ENCODE data around the gene PACRG.

PACRG gene

GRCh38 chr6:162798546-162799266 lies 70.9 kb downstream of the PACRG start:
- no peak for DNase-seq

GRCh38 chr6:162814426-162814973 lies 86.7 kb downstream of the PACRG start:
- no peak for DNase-seq

GRCh38 chr6:162817196-162817595 lies 89.4 kb downstream of the PACRG start:
- DNase-seq = no peak

DNA sequence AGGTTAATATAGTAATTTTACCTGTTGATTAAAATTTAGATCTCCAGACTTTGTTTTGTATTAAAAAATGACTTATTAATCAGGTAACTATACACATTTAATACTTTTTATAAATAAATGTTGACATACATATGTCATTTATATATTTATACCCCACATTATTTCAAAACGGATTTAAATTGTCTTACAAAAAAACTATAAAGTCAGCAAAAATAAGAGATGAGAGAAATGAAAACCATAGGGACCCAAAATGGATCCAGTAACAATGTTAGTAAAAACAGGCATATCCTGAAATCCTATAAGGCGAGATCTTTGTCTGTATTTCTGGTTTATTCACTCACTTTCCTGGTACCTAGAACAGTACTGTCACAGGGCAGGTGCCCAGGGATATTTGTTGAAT lies 91.5 kb downstream of the PACRG start:
- no peak for DNase-seq

DNA sequence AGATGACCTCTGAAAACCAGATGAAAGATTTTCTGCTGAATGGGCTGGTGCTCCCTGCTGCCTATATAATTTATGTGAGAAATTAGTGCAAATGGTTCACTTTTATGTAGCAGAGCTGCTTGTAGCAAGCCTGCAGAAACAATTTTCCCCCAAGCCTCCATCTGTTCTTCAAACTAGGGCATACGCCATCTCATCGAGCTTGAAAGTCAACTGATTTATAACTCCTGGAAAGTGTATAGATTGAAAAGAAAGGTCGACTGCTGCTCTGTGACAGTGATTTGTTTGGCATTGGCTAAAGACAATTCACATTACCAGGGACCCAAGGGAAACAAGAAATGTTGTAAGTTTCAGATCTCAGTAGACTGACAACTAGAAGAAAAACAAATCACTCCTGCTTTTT lies 93.3 kb downstream of the PACRG start:
- peak; percentile 36 for DNase-seq

- DNase-seq = no peak
Observed at GRCh38 chr6:162825597-162825996, 97.8 kb downstream of the PACRG start.

GRCh38 chr6:162829013-162829742 lies 101.4 kb downstream of the PACRG start:
- DNase-seq = no peak

- no peak for DNase-seq
Observed at GRCh38 chr6:162833776-162834175, 106.0 kb downstream of the PACRG start.

DNA sequence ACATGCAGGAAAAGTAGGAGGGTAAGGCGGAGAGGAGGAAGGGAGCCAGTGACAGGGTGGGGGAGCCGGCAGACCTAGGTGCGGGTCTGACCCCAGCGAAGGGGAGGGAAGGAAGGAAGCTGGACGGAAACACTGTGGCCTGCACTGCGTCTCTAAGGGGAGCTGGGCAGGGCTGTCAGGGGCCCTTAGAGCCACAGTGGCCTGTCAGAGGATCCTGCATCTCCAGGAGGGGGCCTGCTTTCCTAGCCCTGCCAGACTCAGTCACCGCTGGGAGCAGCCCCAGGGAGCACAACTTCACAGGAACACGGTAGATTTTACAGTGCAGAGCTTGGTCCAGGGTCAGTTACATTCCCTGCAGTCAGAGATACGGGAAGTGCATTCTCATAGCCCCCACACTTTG lies 118.2 kb downstream of the PACRG start:
- no peak for DNase-seq

DNA sequence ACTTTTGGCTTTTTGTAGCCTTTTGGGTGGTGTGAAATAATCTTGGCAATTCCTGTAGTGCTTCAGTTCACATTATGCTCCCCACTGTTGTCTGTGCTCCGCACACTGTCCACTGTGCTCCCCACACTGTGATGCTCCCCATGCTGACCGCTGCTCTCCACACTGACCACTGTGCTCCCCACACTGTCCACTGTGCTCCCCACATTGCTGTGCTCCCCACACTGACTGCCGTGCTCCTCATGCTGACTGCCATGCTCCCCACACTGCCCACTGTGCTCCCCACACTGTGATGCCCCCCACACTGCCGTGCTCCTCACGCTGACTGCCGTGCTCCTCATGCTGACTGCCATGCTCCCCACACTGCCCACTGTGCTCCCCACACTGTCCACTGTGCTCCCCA lies 118.9 kb downstream of the PACRG start:
- no peak for DNase-seq

- no peak for DNase-seq
Observed at GRCh38 chr6:162849269-162849668, 121.5 kb downstream of the PACRG start.

DNA sequence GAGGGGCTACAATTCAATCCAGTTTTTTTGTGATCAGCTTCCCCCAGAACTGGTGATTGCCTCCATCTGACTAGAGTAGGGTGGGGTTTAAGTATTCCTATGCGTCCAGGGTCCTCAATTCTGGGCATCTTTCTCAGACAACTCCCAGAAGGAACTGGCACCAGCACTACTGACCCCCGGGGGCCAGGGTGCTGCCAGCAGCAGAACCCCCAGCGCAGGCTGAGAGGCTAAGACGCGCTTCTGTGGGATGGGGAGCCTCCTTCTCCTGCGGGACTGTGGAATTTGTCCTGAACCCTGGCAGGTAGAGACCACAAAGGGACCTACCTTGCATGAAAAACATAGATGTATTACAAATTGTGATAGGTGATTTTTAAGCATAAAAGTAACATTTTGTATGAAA lies 124.4 kb downstream of the PACRG start:
- no peak for DNase-seq

DNA sequence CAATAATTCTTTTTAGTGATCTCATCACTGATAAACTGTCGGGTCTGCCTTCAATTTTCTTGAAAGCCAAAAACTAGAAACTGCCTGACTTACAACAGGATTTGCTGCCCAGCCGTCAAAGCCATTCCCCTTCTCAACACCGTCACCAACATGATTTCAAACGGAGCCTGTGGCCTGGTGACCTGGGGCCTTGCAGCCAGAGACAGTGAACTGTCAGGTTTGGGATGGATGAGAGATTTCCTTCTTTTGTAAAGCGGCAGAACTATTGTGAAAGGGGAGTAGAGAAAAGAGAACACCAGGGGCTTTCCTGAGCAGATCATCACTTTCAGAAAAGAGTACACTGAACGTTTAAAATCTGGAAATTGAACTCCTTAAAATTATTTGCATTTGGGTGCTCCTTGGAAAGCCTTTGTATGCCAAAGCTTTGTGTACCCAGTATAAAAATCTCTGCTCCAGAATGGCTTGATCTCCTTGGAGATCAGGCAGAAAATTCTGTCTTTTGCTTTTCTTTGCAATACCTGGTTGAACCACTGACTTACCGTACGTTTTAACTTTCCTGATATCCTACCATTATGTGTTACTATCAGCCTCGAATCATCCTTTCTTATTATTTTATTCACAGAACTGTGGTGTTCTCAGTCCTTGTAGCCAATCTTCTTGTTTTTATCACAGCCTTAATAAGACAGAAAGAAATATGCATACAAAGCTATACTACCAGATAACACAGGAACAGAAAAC lies 125.2 kb downstream of the PACRG start:
- DNase-seq = no peak

- peak; percentile 10 for DNase-seq
Observed at GRCh38 chr6:162854228-162854627, 126.5 kb downstream of the PACRG start.

- DNase-seq = no peak
Observed at GRCh38 chr6:162854734-162855191, 127.0 kb downstream of the PACRG start.

- peak; percentile 85 for DNase-seq
Observed at GRCh38 chr6:162856885-162857284, 129.1 kb downstream of the PACRG start.

DNA sequence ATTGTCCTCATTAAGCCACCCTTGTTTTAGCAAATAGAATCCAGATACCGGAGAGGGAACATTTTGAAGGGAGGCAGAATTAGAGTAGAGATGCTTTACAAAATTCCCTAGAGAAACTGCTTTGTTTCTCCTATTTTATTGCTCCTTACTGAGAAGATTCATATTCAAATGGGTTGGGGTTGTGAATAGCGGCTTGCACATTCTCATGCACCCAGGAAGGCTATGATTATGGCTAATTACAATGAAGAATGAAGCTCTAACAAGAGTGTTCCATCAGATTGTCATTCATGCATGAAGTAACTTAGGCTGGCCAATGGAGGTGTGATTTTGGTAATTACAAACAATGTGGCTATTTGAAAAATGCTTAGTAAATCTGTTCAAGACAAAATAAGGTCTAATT lies 129.6 kb downstream of the PACRG start:
- DNase-seq = no peak

DNA sequence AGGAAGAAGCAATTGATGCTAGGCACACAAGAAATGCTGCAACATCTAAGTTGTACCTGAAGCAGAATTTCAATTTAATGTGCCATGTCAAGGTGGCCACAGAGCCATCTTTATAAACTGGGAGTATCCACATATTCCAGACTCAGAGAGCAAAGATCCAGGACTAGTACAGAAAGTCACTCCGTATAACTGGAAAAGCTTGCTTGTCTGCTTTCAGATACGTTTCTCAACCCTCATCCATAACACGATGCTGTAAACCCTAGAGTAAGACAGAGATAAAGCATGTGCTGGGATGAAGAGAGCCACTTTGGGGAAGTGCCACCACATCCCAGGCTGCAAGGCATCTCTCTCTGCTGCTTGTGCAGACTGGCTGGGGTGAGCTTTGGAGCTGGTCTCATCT lies 134.7 kb downstream of the PACRG start:
- no peak for DNase-seq

DNA sequence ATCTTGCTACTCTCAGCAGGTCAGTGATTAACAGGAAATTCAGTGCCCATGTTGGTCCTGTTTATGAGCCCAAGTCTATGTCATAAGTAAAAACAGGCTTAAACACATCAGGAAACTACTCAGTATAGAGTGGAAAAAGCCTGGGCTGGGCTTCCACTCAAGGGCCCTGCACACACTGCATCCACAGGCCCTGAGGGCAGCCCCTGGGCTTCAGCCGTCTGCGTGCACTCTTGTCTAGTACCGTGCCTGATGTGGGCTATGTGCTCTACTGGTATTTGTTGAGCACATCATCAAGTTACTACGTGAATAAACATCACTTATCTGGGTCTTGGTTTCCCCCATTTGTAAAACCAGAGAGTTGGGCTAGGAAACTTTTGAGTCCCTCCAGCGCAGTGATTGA lies 135.2 kb downstream of the PACRG start:
- DNase-seq = no peak

DNA sequence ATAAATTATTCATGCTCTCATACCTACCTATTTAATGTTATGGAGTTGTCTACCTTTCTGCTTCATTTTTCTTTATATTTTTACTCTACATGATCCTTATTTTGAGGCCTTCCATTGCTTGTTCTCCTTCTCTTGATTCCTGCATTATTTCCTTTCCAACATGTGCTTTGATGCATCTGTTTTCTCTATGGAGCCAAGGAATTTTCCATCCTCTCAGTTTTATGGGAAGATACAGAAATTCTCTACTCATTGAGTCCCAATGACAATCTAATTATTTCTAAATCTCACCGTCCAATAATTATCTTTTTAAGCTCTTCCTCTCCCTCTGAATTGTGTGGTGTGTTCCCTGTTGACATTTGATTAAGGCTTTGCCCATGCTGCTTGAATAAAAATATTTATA lies 136.0 kb downstream of the PACRG start:
- no peak for DNase-seq

GRCh38 chr6:162864911-162865310 lies 137.1 kb downstream of the PACRG start:
- DNase-seq = no peak

DNA sequence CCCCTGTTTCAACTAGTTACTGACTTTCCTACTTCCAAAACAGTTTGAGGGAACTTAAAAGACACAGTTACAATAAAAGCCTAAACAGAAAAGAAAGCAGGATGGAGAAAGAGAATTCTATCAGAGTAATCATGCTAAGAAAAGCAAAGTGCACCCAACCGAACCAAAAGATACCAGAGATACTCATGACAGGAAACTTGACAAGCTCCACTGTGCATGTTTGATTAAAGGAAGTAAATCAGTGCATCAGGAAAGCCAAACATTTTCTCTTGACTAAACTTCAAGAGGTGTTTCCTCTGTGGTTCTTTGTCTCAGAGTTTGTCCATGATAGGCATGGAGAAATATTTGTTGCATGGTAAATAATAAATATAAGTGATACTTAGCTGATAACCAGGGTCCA lies 138.9 kb downstream of the PACRG start:
- DNase-seq = no peak

DNA sequence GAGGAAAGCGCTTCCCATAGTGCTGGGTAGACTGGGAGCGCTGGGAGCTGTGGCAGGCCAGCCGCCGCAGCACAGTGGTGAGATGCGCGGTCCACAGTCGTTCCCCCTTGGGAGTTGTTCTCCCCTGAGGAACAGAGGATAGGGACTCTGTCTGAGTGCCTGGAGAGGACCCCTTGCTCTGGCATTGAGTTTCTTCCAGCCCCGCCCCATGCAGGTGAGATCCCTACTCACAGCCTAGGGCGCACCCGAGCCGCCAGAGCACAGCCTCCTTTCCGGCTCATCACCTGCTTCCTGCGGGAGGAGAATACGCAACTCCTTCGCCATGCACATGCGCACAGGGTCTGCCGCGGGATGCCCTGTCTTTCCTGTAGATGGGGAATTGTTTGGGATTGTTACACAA lies 140.6 kb downstream of the PACRG start:
- no peak for DNase-seq

DNA sequence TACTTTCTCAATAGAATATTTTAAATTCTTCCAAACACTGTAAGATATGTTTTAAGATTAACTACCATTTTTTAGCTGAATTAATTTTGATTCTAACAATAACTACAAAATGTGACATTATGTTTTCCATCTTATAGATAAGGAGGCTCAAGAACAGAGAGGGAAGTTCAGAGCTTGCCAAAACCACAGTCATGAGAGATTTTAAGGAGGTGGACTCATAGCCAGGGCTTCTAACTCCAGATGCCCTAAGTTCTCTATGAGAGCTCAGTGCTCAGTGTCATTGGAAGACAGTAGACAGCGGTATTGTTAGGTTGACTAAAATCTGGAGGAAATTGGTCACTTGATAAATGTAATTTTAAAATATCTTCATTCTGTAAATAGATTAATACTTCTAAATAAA lies 144.2 kb downstream of the PACRG start:
- DNase-seq = no peak
